Neural crest cell (in vitro differentiated cells): ENCODE data around the gene CES2. TPM values are rescaled to one million over a fixed set of nuclear protein-coding genes. Genes with fewer than 3 reads are reported as not detected.
A peak's percentile ranks its signal among the peaks of the same experiment; 100 is the strongest.

Source experiments
- DNase-seq: peaks from one replicate; pipeline ENCODE4 v3.0.0; 2021; ENCODE audit warnings: low read depth, mixed read lengths, low spot score
- H3K27ac Mint-ChIP-seq: one replicate; pipeline ENCODE4 v1.8.0; 2021; ENCODE audit warnings: mild to moderate bottlenecking, mixed read lengths; ENCODE audit not compliant: unreplicated experiment
- H3K27me3 Mint-ChIP-seq: 2 replicates; pipeline ENCODE4 v1.8.0; 2021; ENCODE audit warnings: low read depth, mild to moderate bottlenecking, mixed read lengths
- H3K36me3 Mint-ChIP-seq: 2 replicates; pipeline ENCODE4 v1.8.0; 2021; ENCODE audit warnings: low read depth, mild to moderate bottlenecking, mixed read lengths
- H3K4me1 Mint-ChIP-seq: 2 replicates; pipeline ENCODE4 v1.8.0; 2021; ENCODE audit warnings: mixed read lengths
- H3K4me3 Mint-ChIP-seq: one replicate; pipeline ENCODE4 v1.8.0; 2021; ENCODE audit warnings: mild to moderate bottlenecking, mixed read lengths
- H3K9me3 Mint-ChIP-seq: 2 replicates; pipeline ENCODE4 v1.8.0; 2021; ENCODE audit warnings: mixed read lengths
- CTCF ChIP-seq: fragments of 200-600 bp; sonication (generic); conservative IDR thresholded peaks from 2 replicates; pipeline ENCODE4 v1.5.0; 2021; ENCODE audit warnings: antibody characterized with exemption, mild to moderate bottlenecking
- total RNA-seq: library from RNA; stranded (reverse); gene quantifications from 2 replicates; pipeline ENCODE4 v1.2.1, GENCODE V29; 2021

CES2 gene
- total RNA-seq, 1 donor from 2014 or later: 52.5 TPM

GRCh38 chr16:66937725-66938337 is 2.5 kb downstream of the CES2 start:
- Mint-ChIP-seq H3K4me1 (peaks cover 38% of the 10 kb centered on the region), H3K36me3 (peaks cover 2% of the 10 kb centered on the region), H3K27me3 (no peaks in the 10 kb centered on the region), H3K27ac (no peak overlapping the region), H3K9me3 (no peaks in the 10 kb centered on the region), H3K4me3 (peak overlapping the region; percentile 70)
- no peak for DNase-seq
- no peak for TF ChIP-seq CTCF

- no peak for TF ChIP-seq CTCF
- Mint-ChIP-seq H3K36me3 (peaks cover 4% of the 10 kb centered on the region), H3K27ac (no peak overlapping the region), H3K4me3 (no peak overlapping the region), H3K4me1 (peaks cover 23% of the 10 kb centered on the region), H3K9me3 (no peaks in the 10 kb centered on the region), H3K27me3 (no peaks in the 10 kb centered on the region)
- no peak for DNase-seq
Observed at GRCh38 chr16:66939366-66939765, 4.0 kb downstream of the CES2 start.

GRCh38 chr16:66940236-66940635 is 4.9 kb downstream of the CES2 start:
- no peak overlapping the region for H3K27ac Mint-ChIP-seq
- no peak for DNase-seq
- no peak for TF ChIP-seq CTCF
- H3K27me3 Mint-ChIP-seq: no peaks in the 10 kb centered on the region
- H3K4me1 Mint-ChIP-seq: peaks cover 19% of the 10 kb centered on the region
- peaks cover 4% of the 10 kb centered on the region for H3K36me3 Mint-ChIP-seq
- no peak overlapping the region for H3K4me3 Mint-ChIP-seq
- no peaks in the 10 kb centered on the region for H3K9me3 Mint-ChIP-seq

- Mint-ChIP-seq H3K9me3 (no peaks in the 10 kb centered on the region), H3K4me1 (no peaks in the 10 kb centered on the region), H3K27ac (no peak overlapping the region), H3K36me3 (peaks cover 4% of the 10 kb centered on the region), H3K27me3 (peaks cover 5% of the 10 kb centered on the region), H3K4me3 (no peak overlapping the region)
- TF ChIP-seq CTCF: no peak
- DNase-seq: no peak
Observed at GRCh38 chr16:66942981-66943380, 7.7 kb downstream of the CES2 start.

GRCh38 chr16:66943426-66944053 is 8.2 kb downstream of the CES2 start:
- H3K4me3 Mint-ChIP-seq: no peak overlapping the region
- no peaks in the 10 kb centered on the region for H3K9me3 Mint-ChIP-seq
- peaks cover 5% of the 10 kb centered on the region for H3K27me3 Mint-ChIP-seq
- H3K4me1 Mint-ChIP-seq: no peaks in the 10 kb centered on the region
- TF ChIP-seq CTCF: no peak
- H3K27ac Mint-ChIP-seq: no peak overlapping the region
- H3K36me3 Mint-ChIP-seq: peaks cover 4% of the 10 kb centered on the region
- DNase-seq: no peak
